GM12891 (cell line): ENCODE results near the gene ARFGAP2.

Experiments
- PAX5 ChIP-seq: IDR thresholded peaks from 2 replicates; pipeline ENCODE4 v1.6.1; 2011; ENCODE audit warnings: low read length, moderate library complexity, mild to moderate bottlenecking; ENCODE audit not compliant: insufficient read depth, severe bottlenecking
- POLR2A ChIP-seq: IDR thresholded peaks from 2 replicates; pipeline ENCODE4 v1.6.1; 2011; ENCODE audit warnings: low read depth, low read length, control low read depth
- POLR2AphosphoS5 ChIP-seq: IDR thresholded peaks from 2 replicates; pipeline ENCODE4 v1.6.1; 2011; ENCODE audit warnings: low read depth, low read length, control low read depth
- TAF1 ChIP-seq: IDR thresholded peaks from 2 replicates; pipeline ENCODE4 v1.6.1; 2011; ENCODE audit warnings: low read depth, low read length, control low read depth

GRCh38 chr11:47149782-47150181 is 26.9 kb downstream of the ARFGAP2 start:
- TF ChIP-seq POLR2AphosphoS5 (no peak), POLR2A (no peak), PAX5 (no peak), TAF1 (no peak)
